HepG2 (cell line): ENCODE results near the gene SNU13. TPM values are rescaled to one million over a fixed set of nuclear protein-coding genes. Genes with fewer than 3 reads are reported as not detected.

Experiments used
- CCAR2 ChIP-seq: fragments of 200-400 bp; formaldehyde crosslinking; optimal IDR thresholded peaks from 2 replicates; pipeline ENCODE3; 2018; ENCODE audit warnings: low read depth, mild to moderate bottlenecking, low read length, moderate library complexity
- HDAC1 ChIP-seq: sonication (generic); formaldehyde crosslinking; IDR thresholded peaks from 2 replicates; pipeline ENCODE4 v1.5.1; 2020; ENCODE audit warnings: mild to moderate bottlenecking, missing genetic modification reagents
- HNRNPL ChIP-seq: fragments of 200-400 bp; formaldehyde crosslinking; IDR thresholded peaks from 2 replicates; pipeline ENCODE4 v1.6.1; 2017; ENCODE audit warnings: mild to moderate bottlenecking, low read depth, low read length
- KDM2A ChIP-seq: sonication (generic); formaldehyde crosslinking; IDR thresholded peaks from 2 replicates; pipeline ENCODE4 v1.4.0; 2020; ENCODE audit warnings: low read depth, missing genetic modification reagents, borderline replicate concordance
- MAZ ChIP-seq, 2 experiments: sonication (generic) in 1 of 2; formaldehyde crosslinking in 1 of 2; IDR thresholded peaks; 2 replicates each; pipeline versions ENCODE4 v1.5.0 to v1.6.1; 2012 to 2020; ENCODE audit warnings: low read depth in 2 of 2, mild to moderate bottlenecking in 2 of 2, borderline replicate concordance in 1 of 2, improper control_type of control experiment in 1 of 2, low read length in 1 of 2, missing genetic modification reagents in 1 of 2, moderate library complexity in 1 of 2
- POLR2AphosphoS2 ChIP-seq: IDR thresholded peaks from 2 replicates; pipeline ENCODE4 v1.6.1; 2011; ENCODE audit warnings: low read depth, low read length, improper control_type of control experiment
- SALL1 ChIP-seq: sonication (generic); formaldehyde crosslinking; IDR thresholded peaks from 2 replicates; pipeline ENCODE4 v1.8.0; 2022; ENCODE audit warnings: mild to moderate bottlenecking, missing genetic modification reagents
- SMAD9 ChIP-seq: sonication (generic); formaldehyde crosslinking; IDR thresholded peaks from 2 replicates; pipeline ENCODE4 v1.5.1; 2020; ENCODE audit warnings: mild to moderate bottlenecking, missing genetic modification reagents
- SP2 ChIP-seq: sonication (generic); formaldehyde crosslinking; IDR thresholded peaks from 2 replicates; pipeline ENCODE4 v1.5.1; 2020; ENCODE audit warnings: mild to moderate bottlenecking, missing genetic modification reagents
- TEAD3 ChIP-seq: optimal IDR thresholded peaks from 2 replicates; pipeline ENCODE3; 2016; ENCODE audit warnings: borderline replicate concordance
- TMF1 ChIP-seq: sonication (generic); formaldehyde crosslinking; IDR thresholded peaks from 2 replicates; pipeline ENCODE4 v1.8.1; 2022; ENCODE audit warnings: low read depth, missing genetic modification reagents
- YEATS2 ChIP-seq: sonication (generic); formaldehyde crosslinking; IDR thresholded peaks from 2 replicates; pipeline ENCODE4 v1.4.0; 2020; ENCODE audit warnings: missing genetic modification reagents, borderline replicate concordance
- ZBTB21 ChIP-seq: sonication (generic); formaldehyde crosslinking; IDR thresholded peaks from 2 replicates; pipeline ENCODE4 v1.4.0; 2020; ENCODE audit warnings: missing genetic modification reagents
- ZBTB33 ChIP-seq: sonication (generic); formaldehyde crosslinking; IDR thresholded peaks from 2 replicates; pipeline ENCODE4 v1.4.0; 2020; ENCODE audit warnings: missing genetic modification reagents
- ZNF546 ChIP-seq: sonication (generic); formaldehyde crosslinking; conservative IDR thresholded peaks from 2 replicates; pipeline ENCODE4 v1.8.1; 2023; ENCODE audit warnings: mild to moderate bottlenecking, missing genetic modification reagents
- polyA plus RNA-seq, 8 experiments: library from polyadenylated mRNA; depleted of rRNA in 3 of 8; stranded (reverse) in 7 of 8; unstranded in 1 of 8; fragments of >200 nt; fragmentation: Illumina TruSeq in 4 of 8; extraction: Trizol in 4 of 8; gene quantifications; 2 replicates each; pipeline versions ENCODE4 v1.2.1 to v1.2.3, GENCODE V29; 2011 to 2016; ENCODE audit warnings: low read depth in 4 of 8, missing spikeins in 1 of 8, mixed read lengths in 1 of 8; ENCODE audit not compliant: insufficient read depth in 1 of 8
- total RNA-seq, 5 experiments: library from RNA; depleted of rRNA; stranded (reverse); fragments of >200 nt; fragmentation: Illumina TruSeq; extraction: Trizol; gene quantifications; 2 replicates each; pipeline ENCODE4 v1.2.3, GENCODE V29; 2016; ENCODE audit warnings: low read depth in 1 of 5
- TF ChIP-seq, protein P1 (sequence below): sonication (generic); formaldehyde crosslinking; IDR thresholded peaks from 2 replicates; pipeline ENCODE4 v1.4.0; 2020; ENCODE audit warnings: low read depth, missing genetic modification reagents
- TF ChIP-seq, protein P2 (sequence below): sonication (generic); formaldehyde crosslinking; IDR thresholded peaks from 2 replicates; pipeline ENCODE4 v1.5.1; 2020; ENCODE audit warnings: mild to moderate bottlenecking, moderate library complexity, missing genetic modification reagents

Gene SNU13
- total and polyA plus RNA-seq, 2 of the 13 experiments (the other 11 are each of a cell fraction or from before 2014, with no cell fraction given), result 203 to 287 TPM

DNA sequence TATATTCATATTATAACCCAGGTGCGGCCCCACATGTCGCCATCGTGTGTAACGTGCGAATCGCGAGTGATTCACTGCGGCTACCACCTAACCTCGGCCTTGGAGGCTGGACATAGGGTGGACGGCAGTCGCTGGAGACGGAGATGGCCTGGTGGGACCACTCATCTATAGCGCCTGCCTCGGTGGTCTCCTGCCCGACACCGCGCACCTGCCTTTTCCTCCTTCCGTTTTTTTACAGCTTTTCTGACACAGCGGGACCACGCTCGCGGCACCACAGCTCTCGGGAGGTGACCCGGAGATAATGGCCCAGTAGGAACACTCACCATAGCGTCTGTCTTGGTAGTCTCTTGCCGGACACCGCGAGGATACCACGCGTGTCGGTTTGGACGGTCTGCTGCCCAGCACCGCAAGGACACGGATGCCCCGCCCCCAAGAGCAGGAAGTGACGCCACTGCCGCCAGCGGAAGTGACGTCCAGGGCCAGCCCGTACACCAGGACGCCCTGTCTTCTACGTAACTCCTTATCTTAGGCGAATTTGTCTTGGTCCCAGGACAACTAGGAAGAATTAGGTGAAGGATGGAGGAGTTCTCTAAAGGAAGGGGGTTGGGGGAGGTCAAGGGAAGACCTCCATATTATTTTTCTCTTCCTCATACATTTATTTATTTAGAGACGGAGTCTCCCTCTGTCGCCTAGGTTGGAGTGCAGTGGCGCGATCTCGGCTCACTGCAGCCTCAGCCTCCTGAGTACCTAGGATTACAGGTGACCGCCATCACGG lies 6.4 kb downstream of the SNU13 start (continued):
- TF ChIP-seq, protein P1, sequence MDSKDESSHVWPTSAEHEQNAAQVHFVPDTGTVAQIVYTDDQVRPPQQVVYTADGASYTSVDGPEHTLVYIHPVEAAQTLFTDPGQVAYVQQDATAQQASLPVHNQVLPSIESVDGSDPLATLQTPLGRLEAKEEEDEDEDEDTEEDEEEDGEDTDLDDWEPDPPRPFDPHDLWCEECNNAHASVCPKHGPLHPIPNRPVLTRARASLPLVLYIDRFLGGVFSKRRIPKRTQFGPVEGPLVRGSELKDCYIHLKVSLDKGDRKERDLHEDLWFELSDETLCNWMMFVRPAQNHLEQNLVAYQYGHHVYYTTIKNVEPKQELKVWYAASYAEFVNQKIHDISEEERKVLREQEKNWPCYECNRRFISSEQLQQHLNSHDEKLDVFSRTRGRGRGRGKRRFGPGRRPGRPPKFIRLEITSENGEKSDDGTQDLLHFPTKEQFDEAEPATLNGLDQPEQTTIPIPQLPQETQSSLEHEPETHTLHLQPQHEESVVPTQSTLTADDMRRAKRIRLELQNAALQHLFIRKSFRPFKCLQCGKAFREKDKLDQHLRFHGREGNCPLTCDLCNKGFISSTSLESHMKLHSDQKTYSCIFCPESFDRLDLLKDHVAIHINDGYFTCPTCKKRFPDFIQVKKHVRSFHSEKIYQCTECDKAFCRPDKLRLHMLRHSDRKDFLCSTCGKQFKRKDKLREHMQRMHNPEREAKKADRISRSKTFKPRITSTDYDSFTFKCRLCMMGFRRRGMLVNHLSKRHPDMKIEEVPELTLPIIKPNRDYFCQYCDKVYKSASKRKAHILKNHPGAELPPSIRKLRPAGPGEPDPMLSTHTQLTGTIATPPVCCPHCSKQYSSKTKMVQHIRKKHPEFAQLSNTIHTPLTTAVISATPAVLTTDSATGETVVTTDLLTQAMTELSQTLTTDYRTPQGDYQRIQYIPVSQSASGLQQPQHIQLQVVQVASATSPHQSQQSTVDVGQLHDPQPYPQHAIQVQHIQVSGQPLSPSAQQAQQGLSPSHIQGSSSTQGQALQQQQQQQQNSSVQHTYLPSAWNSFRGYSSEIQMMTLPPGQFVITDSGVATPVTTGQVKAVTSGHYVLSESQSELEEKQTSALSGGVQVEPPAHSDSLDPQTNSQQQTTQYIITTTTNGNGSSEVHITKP (CRISPR knock-in tag), result peak; percentile 25; the same call in 1 of the 2 replicates
- TF ChIP-seq ZBTB33 (CRISPR knock-in tag), result no peak
- no peak; the same call in 1 of the 2 replicates for TF ChIP-seq POLR2AphosphoS2
- TF ChIP-seq TEAD3, result peak; percentile 46
- TF ChIP-seq SALL1 (CRISPR knock-in tag), result peak; percentile 81; the same call in 1 of the 2 replicates
- TF ChIP-seq CCAR2, result no peak
- peak; percentile 74 for TF ChIP-seq SP2
- no peak for TF ChIP-seq ZNF546 (CRISPR knock-in tag)
- TF ChIP-seq, protein P2, sequence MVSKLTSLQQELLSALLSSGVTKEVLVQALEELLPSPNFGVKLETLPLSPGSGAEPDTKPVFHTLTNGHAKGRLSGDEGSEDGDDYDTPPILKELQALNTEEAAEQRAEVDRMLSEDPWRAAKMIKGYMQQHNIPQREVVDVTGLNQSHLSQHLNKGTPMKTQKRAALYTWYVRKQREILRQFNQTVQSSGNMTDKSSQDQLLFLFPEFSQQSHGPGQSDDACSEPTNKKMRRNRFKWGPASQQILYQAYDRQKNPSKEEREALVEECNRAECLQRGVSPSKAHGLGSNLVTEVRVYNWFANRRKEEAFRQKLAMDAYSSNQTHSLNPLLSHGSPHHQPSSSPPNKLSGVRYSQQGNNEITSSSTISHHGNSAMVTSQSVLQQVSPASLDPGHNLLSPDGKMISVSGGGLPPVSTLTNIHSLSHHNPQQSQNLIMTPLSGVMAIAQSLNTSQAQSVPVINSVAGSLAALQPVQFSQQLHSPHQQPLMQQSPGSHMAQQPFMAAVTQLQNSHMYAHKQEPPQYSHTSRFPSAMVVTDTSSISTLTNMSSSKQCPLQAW, result peak; percentile 77
- TF ChIP-seq MAZ (IDR thresholded peaks at IDR 0.05; ENCODE audit: borderline replicate concordance, low read depth, low read length), result no peak
- peak; percentile 46 for TF ChIP-seq MAZ (CRISPR knock-in tag; IDR thresholded peaks at IDR 0.05; ENCODE audit: low read depth)
- TF ChIP-seq TMF1 (CRISPR knock-in tag), result no peak
- peak; percentile 80 for TF ChIP-seq HDAC1 (CRISPR knock-in tag)
- peak; percentile 99 for TF ChIP-seq ZBTB21 (CRISPR knock-in tag)
- TF ChIP-seq SMAD9 (CRISPR knock-in tag), result no peak
- TF ChIP-seq KDM2A (CRISPR knock-in tag), result peak; percentile 99
- no peak for TF ChIP-seq HNRNPL
- peak; percentile 93; the same call in 1 of the 2 replicates for TF ChIP-seq YEATS2 (CRISPR knock-in tag)
